Testis (tissue), 3 donors: Measurements from ENCODE around the gene CRYGN. TPM values are rescaled to one million over a fixed set of nuclear protein-coding genes. Genes with fewer than 3 reads are reported as not detected.

ENCODE experiments used
- DNase-seq: peaks from one replicate; pipeline ENCODE4 v3.0.0-alpha.2; 2019
- H3K27ac ChIP-seq, 2 donors: fragments of 200-600 bp; sonication (generic); one replicate each; pipeline ENCODE4 v1.5.1; 2019
- H3K27me3 ChIP-seq: fragments of 200-600 bp; sonication (generic); one replicate; pipeline ENCODE4 v1.5.1; 2019
- H3K36me3 ChIP-seq: fragments of 200-600 bp; sonication (generic); one replicate; pipeline ENCODE4 v1.5.1; 2017; ENCODE audit warnings: low read depth; ENCODE audit errors: missing control alignments
- H3K4me1 ChIP-seq: fragments of 200-600 bp; sonication (generic); one replicate; pipeline ENCODE4 v1.5.1; 2019
- H3K4me3 ChIP-seq, 2 donors: fragments of 200-600 bp; sonication (generic); one replicate each; pipeline ENCODE4 v1.5.1; 2017 to 2019
- H3K9me3 ChIP-seq: fragments of 200-600 bp; sonication (generic); one replicate; pipeline ENCODE4 v1.5.1; 2017
- POLR2A ChIP-seq: fragments of 450-650 bp; IDR thresholded peaks from one replicate; pipeline ENCODE4 v1.6.1; 2017; ENCODE audit warnings: antibody characterized with exemption, mild to moderate bottlenecking, moderate library complexity
- WGBS, 2 donors: methylation state at CpG; one replicate each; pipeline ENCODE4 v1.1.5; 2018; 5-methylcytosine and 5-hydroxymethylcytosine counted together
- intact Hi-C: fragments of 100-400 bp; cut with DNase I; formaldehyde crosslinking; loops from one replicate; pipeline ENCODE4 v1.15.1; 2023; ENCODE audit warnings: low total_unique reads
- polyA plus RNA-seq: library from polyadenylated mRNA; stranded (reverse); fragments of 350-450 nt; fragmentation: Illumina TruSeq; extraction: RNeasy Lipid Tissue Mini Kit (QIAGEN cat#74804); gene quantifications from one replicate; pipeline ENCODE4 v1.2.3, GENCODE V29; 2014; ENCODE audit warnings: low read depth, low replicate concordance; ENCODE audit not compliant: insufficient read depth
- total RNA-seq, 2 donors: library from RNA; depleted of rRNA; stranded (reverse); fragments of >200 nt; gene quantifications; one replicate each; pipeline ENCODE4 v1.2.3, GENCODE V29; 2016
- TF ChIP-seq, protein P1 (sequence below), 3 experiments: fragments of 450-650 bp in 2 of 3; fragments of 200-600 bp in 1 of 3; sonication (generic) in 1 of 3; IDR thresholded peaks; one replicate each; pipeline ENCODE4 v1.5.1; 2016 to 2019; ENCODE audit warnings: antibody characterized with exemption in 3 of 3, mild to moderate bottlenecking in 2 of 3, moderate library complexity in 1 of 3

CRYGN gene
- total and polyA plus RNA-seq, 3 donors from 2014 or later, result 0.44 to 1.7 (median 0.62) TPM

- DNase-seq, result no peak
- Histone ChIP-seq H3K27me3 (no peaks in the 10 kb centered on the region), H3K4me1 (peaks cover 3% of the 10 kb centered on the region), H3K36me3 (no peaks in the 10 kb centered on the region), H3K4me3 (no peak overlapping the region), H3K27ac (no peak overlapping the region), H3K9me3 (no peaks in the 10 kb centered on the region)
- intact Hi-C loops, result no loop called here
- no peak for TF ChIP-seq POLR2A
- TF ChIP-seq, protein P1, sequence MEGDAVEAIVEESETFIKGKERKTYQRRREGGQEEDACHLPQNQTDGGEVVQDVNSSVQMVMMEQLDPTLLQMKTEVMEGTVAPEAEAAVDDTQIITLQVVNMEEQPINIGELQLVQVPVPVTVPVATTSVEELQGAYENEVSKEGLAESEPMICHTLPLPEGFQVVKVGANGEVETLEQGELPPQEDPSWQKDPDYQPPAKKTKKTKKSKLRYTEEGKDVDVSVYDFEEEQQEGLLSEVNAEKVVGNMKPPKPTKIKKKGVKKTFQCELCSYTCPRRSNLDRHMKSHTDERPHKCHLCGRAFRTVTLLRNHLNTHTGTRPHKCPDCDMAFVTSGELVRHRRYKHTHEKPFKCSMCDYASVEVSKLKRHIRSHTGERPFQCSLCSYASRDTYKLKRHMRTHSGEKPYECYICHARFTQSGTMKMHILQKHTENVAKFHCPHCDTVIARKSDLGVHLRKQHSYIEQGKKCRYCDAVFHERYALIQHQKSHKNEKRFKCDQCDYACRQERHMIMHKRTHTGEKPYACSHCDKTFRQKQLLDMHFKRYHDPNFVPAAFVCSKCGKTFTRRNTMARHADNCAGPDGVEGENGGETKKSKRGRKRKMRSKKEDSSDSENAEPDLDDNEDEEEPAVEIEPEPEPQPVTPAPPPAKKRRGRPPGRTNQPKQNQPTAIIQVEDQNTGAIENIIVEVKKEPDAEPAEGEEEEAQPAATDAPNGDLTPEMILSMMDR (IDR thresholded peaks at IDR 0.05), result no peak
- WGBS, 2 donors, result 88 to 96% methylated on average over 3 of the region's 3 CpGs
These were observed 46.1 kb upstream of the CRYGN start for GRCh38 chr7:151486074-151486473.

GRCh38 chr7:151484971-151485707, 45.2 kb upstream of the CRYGN start:
- no peak overlapping the region for H3K27ac ChIP-seq
- DNase-seq, result no peak
- H3K27me3 ChIP-seq, result no peaks in the 10 kb centered on the region
- H3K4me3 ChIP-seq, result no peak overlapping the region
- 66 to 76% methylated on average over 7 of the region's 7 CpGs for WGBS, 2 donors
- H3K36me3 ChIP-seq, result no peaks in the 10 kb centered on the region
- no peaks in the 10 kb centered on the region for H3K9me3 ChIP-seq
- intact Hi-C loops, result no loop called here
- TF ChIP-seq POLR2A, result no peak
- TF ChIP-seq, protein P1 (IDR thresholded peaks at IDR 0.05), result no peak
- H3K4me1 ChIP-seq, result peaks cover 3% of the 10 kb centered on the region

- TF ChIP-seq POLR2A, result no peak
- TF ChIP-seq, protein P1 (IDR thresholded peaks at IDR 0.05), result no peak
- intact Hi-C loops, result no loop called here
- Histone ChIP-seq H3K4me3 (no peak overlapping the region), H3K27me3 (no peaks in the 10 kb centered on the region), H3K27ac (no peak overlapping the region), H3K9me3 (no peaks in the 10 kb centered on the region), H3K4me1 (peaks cover 3% of the 10 kb centered on the region), H3K36me3 (no peaks in the 10 kb centered on the region)
- DNase-seq, result no peak
- WGBS, 2 donors, result 94 to 95% methylated on average over 1 of the region's 1 CpG
These were observed 43.7 kb upstream of the CRYGN start for GRCh38 chr7:151483711-151483983.

DNA sequence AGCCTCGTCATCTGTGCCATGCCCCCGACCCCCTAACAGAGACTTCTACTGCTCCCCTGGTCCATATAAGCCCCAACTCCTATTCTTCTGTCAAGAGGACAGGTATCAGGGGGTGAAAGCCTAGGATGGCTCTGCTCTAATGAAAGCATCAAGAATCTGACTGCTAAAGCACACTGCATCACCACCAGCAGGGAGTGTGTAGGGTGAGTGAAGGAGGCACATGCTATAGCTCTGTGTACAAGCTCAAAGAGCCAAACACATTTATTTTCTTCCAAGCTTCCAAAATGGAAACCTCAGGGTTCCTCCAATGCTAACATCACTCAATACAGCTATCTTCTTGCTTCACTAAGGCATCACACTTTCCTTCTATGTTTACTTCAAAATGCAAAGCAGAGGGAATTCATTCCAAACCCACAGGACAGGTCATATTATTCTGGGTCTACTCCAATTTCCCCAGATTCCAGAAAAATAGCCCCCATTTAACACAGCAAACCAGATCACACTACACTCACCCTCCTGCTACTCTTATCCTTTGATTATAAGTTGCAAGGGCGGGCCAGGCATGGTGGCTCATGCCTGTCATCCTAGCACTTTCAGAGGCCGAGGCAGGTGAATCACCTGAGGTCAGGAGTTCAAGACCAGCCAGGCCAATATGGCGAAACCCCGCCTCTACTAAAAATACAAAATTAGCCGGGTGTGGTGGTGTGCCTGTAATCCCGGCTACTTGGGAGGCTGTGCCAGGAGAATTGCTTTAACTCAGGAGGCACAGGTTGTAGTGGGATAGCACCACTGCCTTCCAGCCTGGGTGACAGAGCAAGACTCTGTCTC, 43.2 kb upstream of the CRYGN start:
- DNase-seq, result no peak
- intact Hi-C loops, result no loop called here
- Histone ChIP-seq H3K4me1 (peaks cover 3% of the 10 kb centered on the region), H3K27me3 (no peaks in the 10 kb centered on the region), H3K9me3 (no peaks in the 10 kb centered on the region), H3K4me3 (no peak overlapping the region), H3K36me3 (no peaks in the 10 kb centered on the region), H3K27ac (no peak overlapping the region)
- no peak for TF ChIP-seq POLR2A
- TF ChIP-seq, protein P1 (IDR thresholded peaks at IDR 0.05), result no peak
- 93 to 95% methylated on average over 8 of the region's 8 CpGs for WGBS, 2 donors
